Neural cell (in vitro differentiated cells): ENCODE data around the gene OSGEP.

Source experiments
- EP300 ChIP-seq: fragments of 450-650 bp; conservative IDR thresholded peaks from 2 replicates; pipeline ENCODE4 v1.6.1; 2014; ENCODE audit warnings: antibody characterized with exemption, mild to moderate bottlenecking, moderate library complexity; ENCODE audit not compliant: poor library complexity, severe bottlenecking
- EZH2 ChIP-seq: fragments of 200-600, 300-800 bp; shearing (Covaris generic), sonication (generic); IDR thresholded peaks from 2 replicates; pipeline ENCODE4 v1.6.1; 2014; ENCODE audit warnings: antibody characterized with exemption, low read length, borderline replicate concordance, mild to moderate bottlenecking; ENCODE audit not compliant: insufficient read depth, poor library complexity, severe bottlenecking
- MXI1 ChIP-seq: fragments of 450-650 bp; conservative IDR thresholded peaks from 2 replicates; pipeline ENCODE4 v1.6.1; 2014; ENCODE audit warnings: antibody characterized with exemption, mild to moderate bottlenecking; ENCODE audit not compliant: poor library complexity, severe bottlenecking
- POLR2AphosphoS5 ChIP-seq: IDR thresholded peaks from 2 replicates; pipeline ENCODE4 v1.6.1; 2012
- RAD21 ChIP-seq: fragments of 450-650 bp; conservative IDR thresholded peaks from 2 replicates; pipeline ENCODE4 v1.6.1; 2014; ENCODE audit warnings: antibody characterized with exemption, mild to moderate bottlenecking, moderate library complexity
- SMC3 ChIP-seq: fragments of 450-650 bp; conservative IDR thresholded peaks from 2 replicates; pipeline ENCODE4 v1.6.1; 2014; ENCODE audit warnings: antibody characterized with exemption, mild to moderate bottlenecking, moderate library complexity; ENCODE audit not compliant: poor library complexity
- TF ChIP-seq, protein P1 (sequence below): fragments of 450-650 bp; IDR thresholded peaks from 2 replicates; pipeline ENCODE4 v1.5.1; 2014; ENCODE audit warnings: antibody characterized with exemption, mild to moderate bottlenecking, moderate library complexity; ENCODE audit not compliant: poor library complexity, severe bottlenecking
- TF ChIP-seq, protein P2 (sequence below): IDR thresholded peaks from 2 replicates; pipeline ENCODE4 v1.6.1; 2012; ENCODE audit warnings: borderline replicate concordance

- TF ChIP-seq EZH2, result no peak
- TF ChIP-seq, protein P1, sequence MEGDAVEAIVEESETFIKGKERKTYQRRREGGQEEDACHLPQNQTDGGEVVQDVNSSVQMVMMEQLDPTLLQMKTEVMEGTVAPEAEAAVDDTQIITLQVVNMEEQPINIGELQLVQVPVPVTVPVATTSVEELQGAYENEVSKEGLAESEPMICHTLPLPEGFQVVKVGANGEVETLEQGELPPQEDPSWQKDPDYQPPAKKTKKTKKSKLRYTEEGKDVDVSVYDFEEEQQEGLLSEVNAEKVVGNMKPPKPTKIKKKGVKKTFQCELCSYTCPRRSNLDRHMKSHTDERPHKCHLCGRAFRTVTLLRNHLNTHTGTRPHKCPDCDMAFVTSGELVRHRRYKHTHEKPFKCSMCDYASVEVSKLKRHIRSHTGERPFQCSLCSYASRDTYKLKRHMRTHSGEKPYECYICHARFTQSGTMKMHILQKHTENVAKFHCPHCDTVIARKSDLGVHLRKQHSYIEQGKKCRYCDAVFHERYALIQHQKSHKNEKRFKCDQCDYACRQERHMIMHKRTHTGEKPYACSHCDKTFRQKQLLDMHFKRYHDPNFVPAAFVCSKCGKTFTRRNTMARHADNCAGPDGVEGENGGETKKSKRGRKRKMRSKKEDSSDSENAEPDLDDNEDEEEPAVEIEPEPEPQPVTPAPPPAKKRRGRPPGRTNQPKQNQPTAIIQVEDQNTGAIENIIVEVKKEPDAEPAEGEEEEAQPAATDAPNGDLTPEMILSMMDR, result no peak
- no peak for TF ChIP-seq MXI1
- no peak for TF ChIP-seq EP300
- TF ChIP-seq RAD21, result no peak
- no peak for TF ChIP-seq POLR2AphosphoS5
- TF ChIP-seq SMC3, result no peak
- TF ChIP-seq, protein P2, sequence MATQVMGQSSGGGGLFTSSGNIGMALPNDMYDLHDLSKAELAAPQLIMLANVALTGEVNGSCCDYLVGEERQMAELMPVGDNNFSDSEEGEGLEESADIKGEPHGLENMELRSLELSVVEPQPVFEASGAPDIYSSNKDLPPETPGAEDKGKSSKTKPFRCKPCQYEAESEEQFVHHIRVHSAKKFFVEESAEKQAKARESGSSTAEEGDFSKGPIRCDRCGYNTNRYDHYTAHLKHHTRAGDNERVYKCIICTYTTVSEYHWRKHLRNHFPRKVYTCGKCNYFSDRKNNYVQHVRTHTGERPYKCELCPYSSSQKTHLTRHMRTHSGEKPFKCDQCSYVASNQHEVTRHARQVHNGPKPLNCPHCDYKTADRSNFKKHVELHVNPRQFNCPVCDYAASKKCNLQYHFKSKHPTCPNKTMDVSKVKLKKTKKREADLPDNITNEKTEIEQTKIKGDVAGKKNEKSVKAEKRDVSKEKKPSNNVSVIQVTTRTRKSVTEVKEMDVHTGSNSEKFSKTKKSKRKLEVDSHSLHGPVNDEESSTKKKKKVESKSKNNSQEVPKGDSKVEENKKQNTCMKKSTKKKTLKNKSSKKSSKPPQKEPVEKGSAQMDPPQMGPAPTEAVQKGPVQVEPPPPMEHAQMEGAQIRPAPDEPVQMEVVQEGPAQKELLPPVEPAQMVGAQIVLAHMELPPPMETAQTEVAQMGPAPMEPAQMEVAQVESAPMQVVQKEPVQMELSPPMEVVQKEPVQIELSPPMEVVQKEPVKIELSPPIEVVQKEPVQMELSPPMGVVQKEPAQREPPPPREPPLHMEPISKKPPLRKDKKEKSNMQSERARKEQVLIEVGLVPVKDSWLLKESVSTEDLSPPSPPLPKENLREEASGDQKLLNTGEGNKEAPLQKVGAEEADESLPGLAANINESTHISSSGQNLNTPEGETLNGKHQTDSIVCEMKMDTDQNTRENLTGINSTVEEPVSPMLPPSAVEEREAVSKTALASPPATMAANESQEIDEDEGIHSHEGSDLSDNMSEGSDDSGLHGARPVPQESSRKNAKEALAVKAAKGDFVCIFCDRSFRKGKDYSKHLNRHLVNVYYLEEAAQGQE, result no peak
These were observed 18.0 kb upstream of the OSGEP start for GRCh38 chr14:20472536-20473169.
